GM10847 (cell line): ENCODE data around the gene SLC19A1.

ENCODE experiments used
- POLR2A ChIP-seq: IDR thresholded peaks from 2 replicates; pipeline ENCODE4 v1.6.1; 2011; ENCODE audit not compliant: insufficient read length; ENCODE audit errors: extremely low read depth

SLC19A1 gene

DNA sequence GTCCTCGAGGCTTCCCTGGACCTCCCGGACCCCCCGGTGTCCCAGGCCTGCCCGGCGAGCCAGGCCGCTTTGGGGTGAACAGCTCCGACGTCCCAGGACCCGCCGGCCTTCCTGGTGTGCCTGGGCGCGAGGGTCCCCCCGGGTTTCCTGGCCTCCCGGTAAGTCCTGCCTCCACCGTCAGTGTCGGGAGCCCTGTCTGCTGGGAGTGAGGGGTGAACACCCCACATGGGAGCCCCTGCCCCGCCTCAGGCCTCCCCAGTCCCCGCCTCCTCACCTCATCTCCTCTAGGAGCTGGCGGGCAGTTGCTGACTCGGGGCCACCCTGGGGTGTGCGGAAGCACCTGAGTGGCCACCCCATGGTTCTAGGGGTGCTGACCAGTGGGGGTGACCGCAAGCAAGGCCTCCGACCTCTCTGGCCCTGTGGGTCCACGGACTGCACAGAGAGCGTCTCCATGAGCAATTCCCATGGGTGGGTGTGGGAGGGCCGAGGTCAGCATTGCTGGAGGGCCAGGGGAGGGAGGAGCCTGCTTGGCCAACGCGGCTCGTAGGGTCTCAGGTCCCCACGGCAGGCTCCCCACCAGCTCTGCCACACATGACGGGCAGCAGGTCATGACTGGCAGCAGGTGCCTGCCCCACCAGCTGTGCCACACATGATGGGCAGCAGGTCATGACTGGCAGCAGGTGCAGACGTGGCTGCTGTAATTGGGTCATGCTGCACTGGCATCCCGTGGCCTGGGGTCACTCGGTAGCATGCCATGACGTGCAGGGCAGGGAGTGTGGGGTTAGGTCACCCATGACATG is 61.3 kb downstream of the SLC19A1 start:
- TF ChIP-seq POLR2A: no peak

DNA sequence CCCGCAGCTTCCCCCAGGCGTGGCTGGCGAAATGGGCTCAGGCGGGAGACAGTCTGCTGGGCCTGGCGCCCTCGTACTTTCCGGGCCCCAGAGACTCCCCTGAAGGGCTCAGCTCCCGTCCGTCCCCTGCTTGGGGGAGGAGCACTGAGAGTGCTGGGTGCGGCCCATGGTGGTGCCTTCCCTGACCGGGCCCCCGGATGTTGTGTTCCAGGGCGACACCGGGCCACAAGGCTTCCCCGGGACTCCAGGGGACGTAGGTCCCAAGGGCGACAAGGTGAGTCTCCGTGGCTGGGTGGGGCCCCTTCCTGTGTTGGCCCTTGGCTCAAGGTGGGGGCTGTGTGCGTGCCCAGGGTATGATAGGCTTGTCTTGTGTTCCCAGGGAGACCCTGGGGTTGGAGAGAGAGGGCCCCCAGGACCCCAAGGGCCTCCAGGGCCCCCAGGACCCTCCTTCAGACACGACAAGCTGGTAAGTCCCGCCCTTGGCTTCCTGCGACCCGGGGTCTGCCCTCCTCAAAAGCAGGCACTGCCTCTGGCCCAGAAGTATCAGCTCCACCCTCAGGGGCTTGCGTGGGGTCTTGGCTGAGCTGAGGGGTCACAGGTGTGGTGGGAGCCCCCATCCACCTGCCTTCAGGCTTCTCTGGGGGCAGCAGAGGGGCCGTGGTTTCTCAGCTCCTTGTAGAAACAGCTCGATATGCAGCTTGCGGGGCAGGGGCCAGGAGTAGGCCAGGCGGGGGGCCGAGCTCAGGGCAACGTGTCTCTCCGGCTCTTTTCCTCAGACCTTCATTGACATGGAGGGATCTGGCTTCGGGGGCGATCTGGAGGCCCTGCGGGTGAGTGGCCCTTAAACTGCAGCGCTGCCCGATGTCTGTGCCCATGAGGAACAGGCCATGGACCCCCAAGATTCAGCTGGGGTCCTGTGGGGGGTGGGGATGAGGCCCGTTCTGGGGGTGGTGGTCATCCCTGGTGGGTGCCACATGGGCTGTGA is 62.3 kb downstream of the SLC19A1 start:
- no peak for TF ChIP-seq POLR2A

DNA sequence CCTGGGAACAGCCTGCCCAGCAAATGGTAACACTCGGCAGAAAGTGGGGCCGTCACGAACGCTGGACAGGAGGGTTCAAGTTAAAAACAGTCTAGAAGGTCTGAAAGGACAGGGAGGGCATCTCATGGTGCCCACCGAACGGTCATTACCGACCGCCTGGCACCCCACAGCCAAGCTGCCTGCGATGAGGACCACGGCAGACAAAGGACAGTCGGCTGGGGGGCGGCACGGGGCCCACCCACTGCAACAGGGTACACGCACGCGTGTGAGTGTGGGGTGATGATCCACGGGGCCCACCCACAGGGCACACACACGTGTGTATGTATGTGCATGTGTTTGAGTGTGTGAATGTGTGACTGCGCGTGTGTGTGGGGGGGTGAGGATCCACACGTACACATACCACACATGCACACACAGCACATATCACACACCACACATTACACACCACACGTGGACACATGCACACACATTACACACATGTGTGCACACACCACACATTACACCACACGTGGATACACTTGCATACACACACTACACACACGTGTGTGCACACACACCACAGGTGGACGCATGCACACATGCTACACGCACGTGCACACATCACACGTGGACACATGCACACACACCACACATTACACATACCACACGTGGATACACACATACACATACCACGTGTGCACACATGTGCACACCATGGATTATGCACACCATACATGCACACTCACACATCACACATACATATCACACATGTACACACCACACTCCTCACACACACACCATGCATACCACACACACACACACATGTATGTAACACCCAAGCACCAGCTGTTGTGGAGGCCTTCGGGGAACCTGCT is 63.2 kb downstream of the SLC19A1 start:
- no peak for TF ChIP-seq POLR2A

DNA sequence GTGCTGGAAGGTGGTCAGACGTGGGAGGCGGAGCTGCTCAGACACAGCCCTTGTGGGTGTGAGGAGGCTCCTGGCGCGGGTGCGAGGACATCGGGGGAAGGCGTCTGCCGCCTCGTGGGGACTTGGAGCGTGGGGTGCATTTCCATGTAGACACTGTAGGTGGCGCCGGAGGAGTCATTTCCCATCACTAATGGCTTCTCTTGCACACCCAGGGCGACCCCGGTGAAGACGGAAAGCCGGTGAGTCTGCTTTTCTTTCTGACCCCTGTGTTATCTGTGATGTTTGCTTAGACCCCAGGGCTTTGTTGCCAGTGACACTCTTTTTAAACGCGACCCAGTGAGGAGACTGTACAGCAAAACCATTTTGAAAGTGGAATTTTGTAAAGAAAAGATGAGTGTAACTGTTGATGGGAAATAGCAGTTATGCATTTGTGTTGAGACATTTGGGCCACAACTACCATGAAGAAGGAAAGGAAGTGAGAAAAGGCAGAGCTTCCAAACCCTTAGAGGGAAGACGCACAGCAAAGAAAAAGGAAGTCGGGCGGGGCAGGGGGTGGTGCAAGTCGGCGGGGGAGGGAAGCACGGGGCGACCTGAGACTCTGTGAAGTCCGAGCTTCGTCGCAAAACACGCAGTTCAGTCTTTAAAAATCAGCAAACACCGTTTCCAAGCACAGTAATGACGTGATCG is 64.0 kb downstream of the SLC19A1 start:
- no peak for TF ChIP-seq POLR2A

DNA sequence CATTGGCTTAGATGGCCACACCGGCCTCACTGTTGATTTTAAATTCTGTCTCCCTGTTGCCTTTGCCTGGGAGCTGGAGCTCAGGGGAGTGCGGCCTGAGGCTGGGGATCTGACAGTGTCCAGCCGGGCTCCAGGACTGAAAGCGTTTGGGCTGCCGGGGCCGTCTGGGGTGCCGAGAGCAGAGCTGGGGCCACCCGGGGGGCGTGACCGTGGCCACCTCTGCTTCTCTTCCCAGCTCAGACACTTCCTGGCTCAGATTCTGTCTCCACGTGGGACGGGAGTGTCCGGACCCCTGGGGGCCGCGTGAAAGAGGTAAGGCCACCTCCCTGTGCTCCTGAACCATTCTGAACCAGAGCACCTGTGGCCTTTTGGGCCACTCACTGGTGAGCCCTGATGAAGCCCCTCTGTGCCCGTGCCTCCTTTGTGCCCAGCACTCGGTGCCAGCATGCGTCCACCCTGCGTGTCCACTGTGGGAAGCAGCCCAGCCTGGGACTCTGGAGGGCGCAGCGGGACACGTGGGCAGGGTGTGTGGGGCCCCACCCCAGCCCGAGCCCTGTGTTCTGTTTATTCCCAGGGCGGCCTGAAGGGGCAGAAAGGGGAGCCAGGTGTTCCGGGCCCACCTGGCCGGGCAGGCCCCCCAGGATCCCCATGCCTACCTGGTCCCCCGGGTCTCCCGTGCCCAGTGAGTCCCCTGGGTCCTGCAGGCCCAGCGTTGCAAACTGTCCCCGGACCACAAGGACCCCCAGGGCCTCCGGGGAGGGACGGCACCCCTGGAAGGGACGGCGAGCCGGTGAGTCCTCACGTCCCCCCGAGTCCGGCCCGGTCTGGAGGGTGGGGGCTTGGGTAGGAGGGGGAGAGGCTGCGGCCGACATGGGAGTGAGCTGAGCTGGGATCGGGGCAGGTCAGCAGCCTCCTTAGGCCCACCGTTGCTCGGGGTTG is 64.8 kb downstream of the SLC19A1 start:
- TF ChIP-seq POLR2A: no peak

DNA sequence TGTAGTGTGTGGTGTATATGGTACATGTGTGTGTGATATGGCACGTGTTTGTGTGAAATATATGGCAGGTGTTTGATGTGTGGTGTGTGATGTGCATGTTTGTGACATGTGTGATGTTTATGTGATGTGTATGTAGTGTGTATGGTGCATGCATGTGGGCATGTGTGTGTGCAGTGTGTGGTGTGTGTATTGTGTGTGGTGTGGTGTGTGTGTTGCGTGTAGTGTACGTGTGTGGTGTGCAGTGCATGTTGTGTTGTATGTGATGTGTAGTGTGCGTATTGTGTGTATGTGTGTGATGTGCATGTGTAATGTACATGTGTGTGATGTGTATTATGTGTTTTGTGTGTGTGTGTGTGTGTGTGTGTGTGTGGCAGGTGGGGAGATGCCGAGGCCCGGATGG is 65.7 kb downstream of the SLC19A1 start:
- TF ChIP-seq POLR2A: no peak

DNA sequence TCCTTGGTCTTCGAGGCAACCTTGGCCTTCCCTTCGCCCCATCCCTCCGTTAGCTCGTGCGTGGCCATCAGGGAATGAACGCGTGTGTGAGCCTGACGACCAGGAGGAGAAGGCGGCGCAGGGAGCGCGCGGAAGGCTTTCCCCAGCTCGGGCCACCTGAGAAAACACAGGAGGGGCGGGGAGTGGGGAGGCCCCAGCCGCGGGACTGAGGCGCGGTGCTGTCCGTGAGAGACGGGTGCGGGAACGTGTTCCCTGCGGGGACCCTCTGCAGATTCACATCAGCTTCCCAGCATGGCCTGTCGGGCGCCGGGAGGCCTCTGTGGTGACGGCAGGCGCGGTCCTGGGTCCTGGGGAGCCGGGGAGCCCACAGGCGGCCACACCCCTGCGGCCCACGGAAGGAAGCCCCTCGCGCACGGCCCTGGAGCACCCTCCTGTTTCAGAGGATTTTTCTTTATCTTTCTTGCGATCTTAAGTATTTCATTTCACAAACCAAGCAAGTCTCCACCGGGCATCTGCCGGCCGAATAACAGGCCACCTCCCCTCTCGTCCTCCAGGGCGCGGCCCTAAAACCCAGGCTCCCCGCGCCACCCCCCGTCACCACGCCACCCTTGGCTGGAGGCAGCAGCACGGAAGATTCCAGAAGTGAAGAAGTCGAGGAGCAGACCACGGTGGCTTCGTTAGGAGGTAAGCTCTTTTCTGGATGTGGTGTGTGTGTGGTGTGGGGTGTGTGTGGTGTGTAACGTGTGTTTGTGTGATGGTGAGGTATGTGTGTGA is 66.3 kb downstream of the SLC19A1 start:
- TF ChIP-seq POLR2A: no peak

DNA sequence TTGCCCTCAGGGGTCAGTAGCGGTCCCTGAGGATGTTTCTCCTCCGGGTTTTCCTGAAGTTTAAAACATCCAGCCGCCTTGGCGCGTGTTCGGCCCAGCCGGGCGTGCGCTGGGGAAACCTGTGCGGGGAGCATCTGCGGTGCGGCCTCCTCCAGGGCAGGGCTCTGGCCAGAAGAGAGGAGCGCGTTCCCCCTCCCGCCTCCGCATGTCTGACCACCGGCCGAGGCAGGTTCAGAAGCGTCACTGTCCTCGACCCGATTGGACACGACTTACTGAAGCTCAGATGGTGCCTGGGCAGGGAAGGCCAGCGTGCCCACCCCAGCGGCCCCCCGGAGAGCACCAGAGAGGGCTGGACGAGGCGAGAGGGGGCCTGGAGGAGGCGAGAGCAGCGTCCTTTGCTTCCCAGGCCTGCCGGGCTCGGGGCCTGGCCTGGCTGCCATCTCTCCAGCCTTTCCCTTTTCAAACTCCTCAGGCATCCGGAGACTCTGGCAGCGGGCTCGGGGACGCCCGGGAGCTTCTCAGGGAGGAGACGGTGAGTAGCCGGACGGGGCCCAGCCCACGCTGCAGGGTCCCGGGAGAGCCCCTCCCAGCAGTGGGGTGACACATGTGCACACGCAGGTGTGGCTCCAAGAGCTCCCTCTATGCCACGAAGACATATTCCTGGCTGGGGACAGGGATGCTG is 67.1 kb downstream of the SLC19A1 start:
- TF ChIP-seq POLR2A: no peak

DNA sequence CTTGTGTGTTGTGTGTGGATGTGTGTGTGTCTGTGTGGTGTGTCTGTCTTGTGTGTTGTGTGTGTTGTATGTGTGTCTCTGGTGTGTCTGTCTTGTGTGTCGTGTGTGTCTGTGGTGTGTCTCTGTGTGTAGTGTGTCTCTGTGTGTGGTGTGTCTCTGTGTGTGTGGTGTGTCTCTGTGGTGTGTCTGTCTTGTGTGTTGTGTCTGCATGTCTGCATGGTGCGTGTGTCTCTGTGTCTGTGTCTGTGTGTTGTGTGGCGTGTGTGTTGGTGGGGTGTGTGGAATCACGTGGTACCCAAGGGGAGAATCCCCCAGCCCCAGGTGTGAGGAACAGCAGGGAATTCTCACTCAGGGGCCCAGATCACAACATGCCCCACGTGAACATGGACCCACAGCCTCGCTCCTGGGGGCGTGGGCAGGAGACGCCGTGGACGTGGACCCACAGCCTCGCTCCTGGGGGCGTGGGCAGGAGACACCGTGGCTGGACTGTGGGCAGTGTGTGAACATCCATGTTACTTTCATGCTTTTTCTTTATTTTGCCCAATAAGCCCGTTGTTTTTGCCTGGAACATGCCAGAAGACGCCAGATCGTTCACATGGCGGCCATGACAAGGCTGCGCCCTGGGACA is 67.8 kb downstream of the SLC19A1 start:
- no peak for TF ChIP-seq POLR2A

DNA sequence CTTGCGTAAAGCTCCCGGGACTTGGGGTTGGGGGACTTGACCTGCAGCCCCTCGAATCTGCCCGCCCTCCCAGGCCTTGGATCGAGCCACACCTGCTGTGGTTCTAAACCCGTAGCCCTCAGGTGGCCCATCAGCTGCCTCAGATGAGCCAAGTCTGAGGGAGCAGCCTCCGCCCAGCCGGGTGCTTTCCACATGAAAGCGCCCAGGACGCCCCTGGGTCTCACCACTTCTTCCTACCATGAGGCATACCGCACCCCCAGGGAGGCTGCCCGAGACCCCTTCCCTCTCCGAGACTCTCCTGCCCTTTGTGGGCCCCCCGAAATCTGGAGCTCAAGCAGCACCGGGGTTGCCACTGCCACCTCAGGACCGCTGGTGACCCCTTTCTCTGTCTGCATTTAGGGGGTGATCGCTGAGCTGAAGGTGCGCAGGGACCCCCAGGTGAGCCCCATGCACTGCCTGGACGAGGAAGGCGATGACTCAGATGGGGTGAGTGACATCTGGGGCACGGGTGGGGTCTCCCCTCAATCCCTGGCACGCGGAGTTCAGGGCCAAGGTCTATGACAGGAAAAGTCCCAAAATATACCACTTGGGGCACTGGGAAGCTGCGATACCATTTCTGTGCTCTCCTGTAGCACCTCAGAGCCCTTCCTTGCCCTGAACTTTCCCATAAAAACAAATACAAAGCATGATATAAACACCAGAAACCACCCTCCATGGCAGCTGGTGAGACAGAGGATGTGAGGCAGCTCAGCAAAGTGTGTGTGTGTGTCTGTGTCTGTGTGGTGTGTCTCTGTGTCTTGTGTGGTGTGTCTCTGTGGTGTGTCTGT is 68.5 kb downstream of the SLC19A1 start:
- no peak for TF ChIP-seq POLR2A
